GM12892 (cell line): ENCODE results near the gene SYCE1L.
"Not testable (repeated sequence)": the region's sequence is repeated elsewhere in the genome, so short reads cannot be mapped to it uniquely, and the experiment has no call there.

ENCODE experiments used
- DNase-seq: peaks from one replicate; pipeline ENCODE4 v3.0.0; 2011; ENCODE audit not compliant: insufficient read length
- FAIRE-seq: peaks from 2 replicates; lab custom pipeline; 2011; peaks lifted over from hg19 to GRCh38; lab: Jason Lieb, UNC
- POLR2A ChIP-seq: IDR thresholded peaks from 2 replicates; pipeline ENCODE4 v1.6.1; 2011; ENCODE audit warnings: low read depth, low read length, control low read depth
- POLR2AphosphoS5 ChIP-seq: IDR thresholded peaks from 2 replicates; pipeline ENCODE4 v1.6.1; 2011; ENCODE audit warnings: low read depth, low read length, control low read depth
- TAF1 ChIP-seq: IDR thresholded peaks from 2 replicates; pipeline ENCODE4 v1.6.1; 2011; ENCODE audit warnings: low read depth, mild to moderate bottlenecking, control low read depth, low read length, borderline replicate concordance

Gene SYCE1L

DNA sequence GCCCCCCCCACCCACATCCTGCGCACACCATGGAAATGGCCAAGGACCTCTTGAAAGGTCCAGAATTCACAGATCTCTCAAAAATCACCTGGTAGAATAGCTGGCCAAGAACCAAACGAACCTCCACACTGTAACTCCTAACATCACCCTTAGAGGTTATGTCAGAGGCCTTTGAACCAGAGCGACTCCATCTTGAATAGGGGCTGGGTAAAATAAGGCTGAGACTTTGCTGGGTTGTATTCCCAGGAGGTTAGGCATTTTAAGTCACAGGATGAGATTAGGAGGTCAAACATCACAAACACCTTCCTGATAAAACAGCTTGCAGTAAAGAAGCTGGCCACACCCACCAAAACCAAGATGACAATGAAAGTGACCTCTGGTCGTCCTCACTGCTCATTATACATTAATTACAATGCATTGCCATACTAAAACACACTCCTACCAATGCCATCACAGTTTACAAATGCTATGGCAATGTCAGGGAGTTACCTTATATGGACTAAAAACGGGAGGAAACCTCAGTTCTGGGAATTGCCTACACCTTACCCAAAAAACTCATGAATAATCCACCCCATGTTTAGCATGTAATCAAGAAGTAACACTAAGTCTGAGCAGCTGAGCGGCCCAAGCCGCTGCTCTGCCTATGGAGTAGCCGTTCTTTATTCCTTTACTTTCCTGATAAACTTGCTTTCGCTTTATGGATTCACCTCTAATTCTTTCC, 34.8 kb downstream of the SYCE1L start:
- no peak for DNase-seq
- no peak for TF ChIP-seq TAF1
- no peak for TF ChIP-seq POLR2A
- TF ChIP-seq POLR2AphosphoS5 = no peak
- no peak for FAIRE-seq

DNA sequence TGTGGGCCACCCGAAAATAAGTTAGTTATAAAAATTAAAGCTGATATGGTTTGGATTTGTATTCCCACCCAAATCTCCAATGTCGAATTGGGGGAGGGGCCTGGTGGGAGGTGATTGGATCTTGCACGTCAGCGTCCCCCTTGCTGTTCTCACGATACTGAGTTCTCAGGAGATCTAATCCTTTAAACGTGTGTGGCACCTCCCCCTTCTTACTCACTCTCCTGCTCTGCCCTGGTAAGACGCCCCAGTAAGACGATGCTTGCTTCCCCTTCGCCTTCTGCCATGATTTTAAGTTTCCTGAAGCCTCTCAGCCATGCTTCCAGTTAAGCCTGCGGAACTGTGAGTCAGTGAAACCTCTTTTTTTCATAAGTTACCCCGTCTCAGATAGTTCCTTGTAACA, 35.4 kb downstream of the SYCE1L start:
- FAIRE-seq (no peak), DNase-seq (no peak)
- no peak for TF ChIP-seq TAF1
- TF ChIP-seq POLR2A = no peak
- no peak for TF ChIP-seq POLR2AphosphoS5

DNA sequence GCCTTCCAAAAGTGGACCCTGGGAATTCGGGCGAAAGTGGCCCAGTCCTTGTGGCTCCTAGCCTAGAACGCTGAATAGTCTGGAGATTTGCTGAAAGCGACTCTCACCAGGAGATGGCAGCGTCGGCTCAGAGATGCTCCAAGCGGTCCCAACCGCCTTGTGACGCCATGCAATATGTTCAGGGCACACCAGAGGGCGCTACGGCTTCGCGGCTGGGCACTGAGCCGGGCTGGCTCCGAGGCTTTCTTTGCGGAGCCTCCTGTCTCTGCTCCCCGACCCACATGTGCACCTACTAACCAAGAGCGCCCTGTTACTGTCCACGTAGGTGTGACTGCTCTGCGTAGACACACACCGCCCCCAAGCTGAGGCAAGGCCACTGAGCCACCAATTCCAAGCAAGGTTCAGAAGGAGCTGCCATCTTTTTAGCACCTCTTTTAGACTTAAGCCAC, 36.9 kb downstream of the SYCE1L start:
- TF ChIP-seq TAF1 (no peak), POLR2A (no peak), POLR2AphosphoS5 (no peak)
- peak; percentile 65 for DNase-seq
- FAIRE-seq = peak; percentile 89

DNA sequence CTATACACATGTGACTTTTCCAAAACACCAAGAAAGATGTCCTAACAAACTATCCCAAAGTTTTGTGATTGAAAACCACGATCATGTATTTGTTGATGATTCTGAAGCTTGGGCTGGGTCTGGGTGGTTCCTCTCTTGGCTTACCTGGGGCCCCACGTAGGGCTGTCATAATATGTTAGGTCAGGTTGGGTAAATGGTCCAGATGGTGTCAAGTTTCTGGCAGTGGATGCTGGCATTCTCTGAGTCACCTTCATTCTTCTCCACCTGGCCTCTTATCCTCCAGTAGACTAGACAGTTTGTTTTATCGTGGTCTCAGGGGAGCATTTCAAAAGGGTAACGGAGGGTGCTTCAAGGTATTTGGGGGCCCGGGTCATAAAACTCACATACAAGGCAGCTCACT, 39.4 kb downstream of the SYCE1L start:
- DNase-seq (no peak), FAIRE-seq (no peak)
- no peak for TF ChIP-seq POLR2A
- no peak for TF ChIP-seq POLR2AphosphoS5
- TF ChIP-seq TAF1 = no peak

DNA sequence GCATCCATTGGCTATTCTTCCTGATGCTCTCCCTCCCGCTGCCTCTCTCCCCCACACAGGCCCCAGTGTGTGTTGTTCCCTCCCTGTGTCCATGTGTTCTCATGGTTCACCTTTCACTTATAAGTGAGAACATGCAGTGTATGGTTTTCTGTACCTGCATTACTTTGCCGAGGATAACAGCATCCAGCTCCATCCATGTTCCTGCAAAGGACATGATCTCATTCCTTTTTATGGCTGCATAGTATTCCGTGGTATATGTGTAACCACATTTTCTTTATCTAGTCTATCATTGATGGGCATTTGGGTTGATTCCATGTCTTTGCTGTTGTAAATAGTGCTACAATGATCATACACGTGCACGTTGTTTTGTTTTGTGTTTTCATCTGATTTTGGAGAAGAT, 43.3 kb downstream of the SYCE1L start:
- not testable (repeated sequence) for FAIRE-seq, DNase-seq

DNA sequence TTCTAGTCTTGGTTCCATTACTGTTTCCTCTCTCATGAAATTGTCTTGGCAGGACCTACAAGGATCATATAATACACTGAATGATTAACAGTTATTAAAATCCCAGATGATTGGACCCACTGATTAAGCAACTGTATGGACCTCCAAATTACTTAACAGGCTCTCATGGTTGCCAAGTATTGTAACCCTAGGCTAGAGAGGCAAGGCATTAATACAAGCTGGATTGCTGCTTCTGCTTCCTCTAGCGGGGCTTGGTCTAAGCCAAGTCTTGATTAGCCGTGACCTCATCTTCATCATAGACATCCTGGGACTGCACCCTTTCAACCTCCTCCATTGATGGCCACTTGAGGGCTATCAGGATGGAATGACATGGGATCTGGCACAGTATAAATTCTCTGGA, 46.9 kb downstream of the SYCE1L start:
- FAIRE-seq (no peak), DNase-seq (no peak)
- no peak for TF ChIP-seq POLR2A

DNA sequence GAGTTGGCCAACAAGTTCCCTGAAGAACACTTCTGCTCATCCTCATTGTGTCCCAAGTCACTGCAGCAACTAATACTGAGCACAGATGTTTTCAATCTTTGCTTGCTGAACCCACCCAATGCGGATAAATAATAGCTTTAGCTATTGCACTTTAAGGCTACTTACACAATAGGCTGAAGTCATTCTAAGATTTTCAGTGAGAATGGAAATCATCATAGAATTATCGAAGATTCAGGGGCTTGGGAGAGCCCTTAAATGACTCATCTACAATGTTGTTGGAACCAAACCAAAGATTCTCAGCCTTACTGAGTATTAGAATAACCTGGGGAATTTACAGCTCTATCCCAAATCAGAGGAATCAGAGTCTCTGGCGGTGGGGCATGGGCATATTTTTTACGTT, 51.2 kb downstream of the SYCE1L start:
- TF ChIP-seq TAF1 (no peak), POLR2AphosphoS5 (no peak), POLR2A (no peak)
- FAIRE-seq = no peak
- no peak for DNase-seq
